ENCODE data around the gene IL3. TPM values are rescaled to one million over a fixed set of nuclear protein-coding genes. Genes with fewer than 3 reads are reported as not detected.

Gene IL3
- total RNA-seq, 1 donor from 2014 or later = not detected

DNA sequence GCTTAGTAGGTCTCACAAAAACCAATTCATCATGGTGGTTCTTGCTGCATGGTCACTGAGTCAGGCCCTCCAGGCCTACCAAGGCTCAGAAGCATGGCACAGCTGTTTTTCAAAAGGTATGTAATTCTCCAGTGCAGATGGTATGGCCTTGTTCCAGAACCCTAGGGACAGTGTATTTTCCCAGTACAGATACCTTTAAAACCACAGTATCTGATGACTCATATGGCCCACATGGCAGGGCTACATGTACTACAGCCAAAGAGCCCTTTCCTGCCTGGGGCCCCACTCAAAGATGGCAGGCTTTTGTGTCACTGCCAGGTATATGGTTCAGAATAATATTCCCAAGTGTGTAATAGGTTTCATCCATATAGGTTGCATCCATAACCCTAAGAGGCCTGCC lies 29.7 kb downstream of the IL3 start:
- TF ChIP-seq, protein P1, sequence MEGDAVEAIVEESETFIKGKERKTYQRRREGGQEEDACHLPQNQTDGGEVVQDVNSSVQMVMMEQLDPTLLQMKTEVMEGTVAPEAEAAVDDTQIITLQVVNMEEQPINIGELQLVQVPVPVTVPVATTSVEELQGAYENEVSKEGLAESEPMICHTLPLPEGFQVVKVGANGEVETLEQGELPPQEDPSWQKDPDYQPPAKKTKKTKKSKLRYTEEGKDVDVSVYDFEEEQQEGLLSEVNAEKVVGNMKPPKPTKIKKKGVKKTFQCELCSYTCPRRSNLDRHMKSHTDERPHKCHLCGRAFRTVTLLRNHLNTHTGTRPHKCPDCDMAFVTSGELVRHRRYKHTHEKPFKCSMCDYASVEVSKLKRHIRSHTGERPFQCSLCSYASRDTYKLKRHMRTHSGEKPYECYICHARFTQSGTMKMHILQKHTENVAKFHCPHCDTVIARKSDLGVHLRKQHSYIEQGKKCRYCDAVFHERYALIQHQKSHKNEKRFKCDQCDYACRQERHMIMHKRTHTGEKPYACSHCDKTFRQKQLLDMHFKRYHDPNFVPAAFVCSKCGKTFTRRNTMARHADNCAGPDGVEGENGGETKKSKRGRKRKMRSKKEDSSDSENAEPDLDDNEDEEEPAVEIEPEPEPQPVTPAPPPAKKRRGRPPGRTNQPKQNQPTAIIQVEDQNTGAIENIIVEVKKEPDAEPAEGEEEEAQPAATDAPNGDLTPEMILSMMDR (IDR thresholded peaks at IDR 0.05; ENCODE audit: unreplicated experiment) = no peak
- DNase-seq (ENCODE audit: low spot score) = no peak
- peaks cover 6% of the 10 kb centered on the region for H3K27me3 Mint-ChIP-seq (ENCODE audit: unreplicated experiment)
- peaks cover 13% of the 10 kb centered on the region for H3K4me1 Mint-ChIP-seq (ENCODE audit: unreplicated experiment)
- H3K4me3 Mint-ChIP-seq (ENCODE audit: unreplicated experiment) = no peak overlapping the region
- H3K27ac Mint-ChIP-seq (ENCODE audit: unreplicated experiment) = no peak overlapping the region
- no peaks in the 10 kb centered on the region for H3K36me3 Mint-ChIP-seq (ENCODE audit: low read depth, unreplicated experiment)
- no peaks in the 10 kb centered on the region for H3K9me3 Mint-ChIP-seq (ENCODE audit: unreplicated experiment)

DNA sequence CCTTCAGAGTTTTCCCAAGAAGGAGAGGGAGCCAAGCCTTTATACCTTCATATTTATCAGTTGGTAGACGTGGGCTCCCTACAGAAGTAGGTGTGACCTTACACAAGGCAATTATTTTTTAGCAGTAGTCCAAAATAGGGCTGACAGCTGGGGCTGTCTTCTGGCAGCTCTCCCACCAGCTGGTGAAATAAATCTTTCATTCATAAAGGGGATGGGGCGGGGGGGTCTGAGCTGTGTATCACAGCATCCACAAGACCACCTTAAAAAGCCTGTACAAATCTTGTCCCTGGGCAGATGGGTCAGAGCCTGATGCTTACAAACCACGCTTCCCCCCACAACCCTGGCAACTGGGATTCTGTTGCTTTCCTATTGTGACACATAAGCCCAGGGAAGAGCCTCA lies 32.8 kb downstream of the IL3 start:
- Mint-ChIP-seq H3K36me3 (ENCODE audit: low read depth, unreplicated experiment) (no peaks in the 10 kb centered on the region), H3K9me3 (ENCODE audit: unreplicated experiment) (no peaks in the 10 kb centered on the region), H3K4me1 (ENCODE audit: unreplicated experiment) (no peaks in the 10 kb centered on the region), H3K27me3 (ENCODE audit: unreplicated experiment) (peaks cover 7% of the 10 kb centered on the region), H3K4me3 (ENCODE audit: unreplicated experiment) (no peak overlapping the region), H3K27ac (ENCODE audit: unreplicated experiment) (no peak overlapping the region)
- TF ChIP-seq, protein P1 (IDR thresholded peaks at IDR 0.05; ENCODE audit: unreplicated experiment) = no peak
- DNase-seq (ENCODE audit: low spot score) = no peak

DNA sequence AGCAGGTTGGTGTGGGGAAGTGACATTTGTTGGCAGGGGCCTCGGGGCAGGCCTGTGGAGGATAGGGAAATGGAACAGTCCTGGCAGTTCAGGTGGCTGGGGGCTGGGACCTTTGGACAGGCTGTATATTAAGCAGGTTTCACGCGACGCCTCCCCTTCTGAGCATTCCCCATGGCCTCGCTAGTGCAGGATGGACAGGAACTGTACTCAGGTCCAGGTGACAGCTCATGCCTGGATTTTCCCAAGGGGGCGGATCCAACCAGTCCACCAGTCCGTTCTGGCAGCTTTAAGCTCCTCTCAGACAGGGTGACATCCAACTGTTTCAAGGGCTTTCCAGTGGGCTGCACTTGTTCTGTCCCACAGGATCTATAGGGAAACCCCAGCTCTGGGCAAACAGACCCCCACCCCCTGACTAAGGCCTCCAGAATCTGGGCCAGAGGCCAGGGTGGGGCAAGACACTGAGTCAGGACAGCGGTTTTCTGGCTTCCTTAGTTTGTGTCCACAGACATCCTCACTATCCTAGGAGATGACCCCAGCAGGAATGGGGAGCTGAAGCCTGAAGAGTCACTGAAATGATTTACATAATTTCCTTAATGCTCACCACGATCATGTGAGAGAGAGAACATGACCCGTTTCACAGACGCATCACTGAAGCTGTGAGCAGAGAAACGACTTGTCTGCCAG lies 34.1 kb downstream of the IL3 start:
- Mint-ChIP-seq H3K27me3 (ENCODE audit: unreplicated experiment) (peaks cover 4% of the 10 kb centered on the region), H3K27ac (ENCODE audit: unreplicated experiment) (no peak overlapping the region), H3K9me3 (ENCODE audit: unreplicated experiment) (no peaks in the 10 kb centered on the region), H3K36me3 (ENCODE audit: low read depth, unreplicated experiment) (no peaks in the 10 kb centered on the region), H3K4me1 (ENCODE audit: unreplicated experiment) (no peaks in the 10 kb centered on the region), H3K4me3 (ENCODE audit: unreplicated experiment) (no peak overlapping the region)
- TF ChIP-seq, protein P1 (IDR thresholded peaks at IDR 0.05; ENCODE audit: unreplicated experiment) = no peak
- no peak for DNase-seq (ENCODE audit: low spot score)

DNA sequence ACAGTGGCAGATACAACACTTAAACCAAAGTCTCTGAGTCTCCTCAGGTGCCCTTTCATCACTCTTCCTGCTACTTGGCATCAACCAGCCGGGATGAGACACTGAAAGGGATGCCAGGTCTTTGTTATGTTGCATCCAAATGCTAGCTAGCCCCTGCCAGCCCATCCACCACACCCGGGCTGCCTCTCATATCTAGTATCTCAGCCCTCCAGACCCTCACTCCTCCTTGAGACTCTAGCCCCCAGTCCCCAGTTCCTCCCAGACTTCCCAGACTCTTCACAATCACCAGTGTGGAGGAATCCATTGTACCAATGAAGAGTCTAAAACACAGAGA lies 34.6 kb downstream of the IL3 start:
- Mint-ChIP-seq H3K9me3 (ENCODE audit: unreplicated experiment) (no peaks in the 10 kb centered on the region), H3K27me3 (ENCODE audit: unreplicated experiment) (peaks cover 6% of the 10 kb centered on the region), H3K4me1 (ENCODE audit: unreplicated experiment) (no peaks in the 10 kb centered on the region), H3K4me3 (ENCODE audit: unreplicated experiment) (no peak overlapping the region), H3K27ac (ENCODE audit: unreplicated experiment) (no peak overlapping the region), H3K36me3 (ENCODE audit: low read depth, unreplicated experiment) (no peaks in the 10 kb centered on the region)
- TF ChIP-seq, protein P1 (IDR thresholded peaks at IDR 0.05; ENCODE audit: unreplicated experiment) = no peak
- no peak for DNase-seq (ENCODE audit: low spot score)

DNA sequence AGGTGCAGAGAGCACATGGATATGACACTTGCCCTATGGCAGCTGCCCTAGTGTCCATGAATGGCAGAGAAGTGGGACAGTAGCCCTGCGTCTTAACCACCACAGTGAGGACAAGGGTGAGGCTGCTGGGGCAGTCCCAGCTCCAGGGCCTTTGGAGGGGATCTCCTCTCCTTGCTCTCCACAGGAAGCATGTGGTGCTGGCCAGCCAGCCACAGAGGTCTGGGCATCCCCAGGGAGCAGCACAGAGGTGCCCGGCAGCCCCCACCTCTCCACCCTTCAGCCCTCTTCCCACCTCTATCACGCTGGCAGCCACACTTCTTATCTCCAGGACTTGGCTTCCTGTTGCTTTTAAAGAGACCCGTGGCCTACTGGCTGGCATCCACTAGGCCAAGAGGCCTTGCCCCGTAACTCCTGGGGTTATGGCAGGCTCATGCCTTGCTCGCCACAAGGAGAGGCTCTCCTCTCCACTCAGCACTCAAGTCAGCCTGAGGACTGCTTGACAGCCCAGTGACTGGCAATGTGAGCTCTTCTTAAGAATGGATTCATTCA lies 35.0 kb downstream of the IL3 start:
- Mint-ChIP-seq H3K36me3 (ENCODE audit: low read depth, unreplicated experiment) (no peaks in the 10 kb centered on the region), H3K4me3 (ENCODE audit: unreplicated experiment) (no peak overlapping the region), H3K9me3 (ENCODE audit: unreplicated experiment) (no peaks in the 10 kb centered on the region), H3K27me3 (ENCODE audit: unreplicated experiment) (peaks cover 7% of the 10 kb centered on the region), H3K27ac (ENCODE audit: unreplicated experiment) (no peak overlapping the region), H3K4me1 (ENCODE audit: unreplicated experiment) (no peaks in the 10 kb centered on the region)
- TF ChIP-seq, protein P1 (IDR thresholded peaks at IDR 0.05; ENCODE audit: unreplicated experiment) = no peak
- no peak for DNase-seq (ENCODE audit: low spot score)
